NCI-H146 (cell line): ENCODE measurements around the gene DHODH.
"Not testable (repeated sequence)": the region's sequence is repeated elsewhere in the genome, so short reads cannot be mapped to it uniquely, and the experiment has no call there.

ENCODE experiments used
- DNase-seq: peaks from one replicate; lab custom pipeline; 2025; lab: John Stamatoyannopoulos, UW

Gene DHODH

GRCh38 chr16:72054254-72054847, 45.8 kb downstream of the DHODH start, which contains the start of gene HP:
Gene HP (plus strand): TSS chr16:72054505. CDS start chr16:72054653, 148 bp downstream.
- not testable (repeated sequence) for DNase-seq

GRCh38 chr16:72055911-72056310, 47.4 kb downstream of the DHODH start:
- no peak for DNase-seq

GRCh38 chr16:72057313-72057712, 48.8 kb downstream of the DHODH start:
- not testable (repeated sequence) for DNase-seq

GRCh38 chr16:72059060-72059459, 50.5 kb downstream of the DHODH start:
- DNase-seq: not testable (repeated sequence)

- no peak for DNase-seq
These were observed 51.9 kb downstream of the DHODH start for GRCh38 chr16:72060405-72060804.

GRCh38 chr16:72061564-72061963, 53.0 kb downstream of the DHODH start:
- DNase-seq: no peak

GRCh38 chr16:72064361-72064894, 55.9 kb downstream of the DHODH start:
- no peak for DNase-seq

- peak; percentile 41 for DNase-seq
These were observed 58.2 kb downstream of the DHODH start for GRCh38 chr16:72066747-72067146.

GRCh38 chr16:72068930-72069329, 60.4 kb downstream of the DHODH start:
- no peak for DNase-seq

GRCh38 chr16:72072514-72073342, 64.2 kb downstream of the DHODH start:
- DNase-seq: no peak

GRCh38 chr16:72073560-72074230, 65.2 kb downstream of the DHODH start:
- no peak for DNase-seq

GRCh38 chr16:72075067-72075466, 66.5 kb downstream of the DHODH start:
- DNase-seq: not testable (repeated sequence)
